C1 segment of cervical spinal cord (tissue), 14 donors: ENCODE results near the gene CASR.

Experiments used
- DNase-seq, 14 donors: peaks; one replicate each; lab custom pipeline; 2025; lab: John Stamatoyannopoulos, UW

CASR gene

DNA sequence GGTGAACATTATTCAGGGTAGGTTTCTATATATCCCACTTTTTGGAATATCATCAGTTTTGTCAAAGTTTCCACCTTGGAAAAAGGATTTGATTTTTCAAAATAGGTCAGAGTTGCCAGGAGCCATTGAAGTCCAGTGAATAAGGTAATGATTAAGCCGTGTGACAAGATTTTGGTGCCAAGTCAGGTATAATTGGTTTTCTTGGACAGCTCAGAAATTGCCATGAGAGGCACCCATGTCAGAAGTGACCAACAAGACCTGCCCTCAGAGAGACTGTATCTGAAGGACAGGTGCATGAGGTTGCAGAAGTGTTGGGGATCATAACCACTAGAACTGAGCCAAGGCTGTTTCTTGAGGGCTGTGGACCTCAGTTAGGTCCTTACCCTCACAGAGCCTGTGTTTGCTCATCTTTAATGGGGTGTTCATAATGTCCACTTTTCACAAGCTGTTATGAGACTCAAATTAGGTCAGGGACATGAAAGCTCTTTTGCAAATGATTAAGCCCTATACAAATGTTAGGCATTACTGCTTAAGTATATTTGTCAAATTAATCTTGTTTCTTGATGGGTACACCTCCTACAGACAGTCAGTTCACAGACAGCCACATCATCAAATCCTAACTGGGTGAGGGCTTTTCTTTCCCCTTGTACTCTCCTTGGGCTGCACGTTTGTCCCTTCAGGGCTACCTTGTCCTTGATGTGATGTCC is 32.3 kb downstream of the CASR start:
- no peak for DNase-seq

DNA sequence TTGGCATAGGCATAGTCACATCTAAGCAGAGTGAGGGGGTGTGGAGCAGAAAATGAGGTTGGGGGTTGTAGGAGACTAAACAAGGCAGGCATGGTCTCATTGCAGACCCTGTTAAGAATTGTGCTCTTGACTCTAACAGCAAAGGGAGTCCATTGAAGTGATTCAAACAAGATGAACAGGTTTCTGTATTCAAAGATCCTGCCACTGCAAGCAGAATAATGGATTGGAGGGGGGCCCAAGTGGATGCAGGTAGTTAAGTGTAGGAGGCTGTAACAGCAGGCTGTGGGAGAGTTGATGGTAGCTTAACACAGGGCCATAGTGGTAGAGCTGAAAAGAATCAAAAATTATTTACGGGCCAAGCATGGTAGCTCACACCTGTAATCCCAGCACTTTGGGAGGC is 34.4 kb downstream of the CASR start:
- no peak for DNase-seq

DNA sequence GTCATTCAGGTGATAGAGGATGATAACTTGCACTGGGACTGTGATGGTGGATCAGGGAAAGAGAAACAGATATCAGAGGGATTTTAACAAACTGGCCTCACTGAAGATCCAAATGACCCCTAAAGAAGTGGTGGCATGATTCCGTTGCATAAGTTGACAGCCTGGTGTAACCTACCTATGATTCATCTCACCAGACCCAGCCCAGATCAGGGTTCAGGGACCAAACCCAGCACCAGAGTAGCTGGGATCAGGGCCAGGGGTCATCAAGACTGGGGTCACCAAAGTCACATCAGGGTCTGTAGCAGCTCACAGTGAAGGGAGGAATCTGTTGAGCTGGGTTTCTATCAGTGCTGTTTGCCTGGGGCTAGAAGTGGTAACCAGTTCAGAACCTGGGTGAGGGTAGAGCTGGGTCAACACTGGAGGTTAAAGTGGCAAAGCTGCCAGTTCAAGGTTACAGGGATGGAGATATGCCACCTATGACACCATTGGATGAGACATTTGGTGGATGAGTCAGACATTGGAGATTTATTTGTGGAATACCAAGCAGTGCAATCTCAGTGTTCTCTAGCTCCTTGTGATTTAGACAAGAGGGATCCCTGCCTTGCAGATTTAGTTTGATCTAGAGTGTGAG is 35.9 kb downstream of the CASR start:
- DNase-seq = no peak

DNA sequence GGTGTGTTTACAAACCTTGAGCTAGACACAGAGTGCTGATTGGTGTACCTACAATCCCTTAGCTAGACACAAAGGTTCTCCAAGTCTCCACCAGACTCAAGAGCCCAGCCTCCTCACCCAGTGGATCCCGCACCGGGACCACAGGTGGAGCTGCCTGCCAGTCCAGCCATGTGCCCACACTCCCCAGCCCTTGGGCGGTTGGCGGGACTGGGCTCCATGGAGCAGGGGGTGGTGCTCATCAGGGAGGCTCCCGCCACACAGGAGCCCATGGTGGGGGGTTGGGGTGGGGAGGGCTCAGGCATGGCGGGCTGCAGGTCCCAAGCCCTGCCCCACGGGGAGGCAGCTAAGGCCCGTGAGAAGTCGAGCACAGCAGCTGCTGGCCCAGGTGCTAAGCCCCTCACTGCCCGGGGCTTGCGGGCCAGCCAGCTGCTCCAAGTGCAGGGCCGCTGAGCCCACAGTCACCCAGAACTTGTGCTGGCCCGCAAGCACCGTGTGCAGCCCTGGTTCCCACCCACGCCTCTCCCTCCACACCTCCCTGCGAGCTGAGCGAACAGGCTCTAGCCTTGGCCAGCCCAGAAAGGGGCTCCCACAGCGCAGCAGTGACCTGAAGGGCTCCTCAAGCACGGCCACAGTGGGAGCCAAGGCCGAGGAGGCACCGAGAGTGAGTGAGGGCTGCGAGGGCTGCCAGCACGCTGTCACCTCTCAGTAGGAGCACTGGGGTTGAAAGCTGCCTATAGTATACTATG is 43.7 kb downstream of the CASR start:
- DNase-seq = no peak

GRCh38 chr3:122230174-122230573 is 46.7 kb downstream of the CASR start:
- no peak for DNase-seq

- DNase-seq = no peak
Observed at GRCh38 chr3:122231465-122232157, 48.1 kb downstream of the CASR start.

DNA sequence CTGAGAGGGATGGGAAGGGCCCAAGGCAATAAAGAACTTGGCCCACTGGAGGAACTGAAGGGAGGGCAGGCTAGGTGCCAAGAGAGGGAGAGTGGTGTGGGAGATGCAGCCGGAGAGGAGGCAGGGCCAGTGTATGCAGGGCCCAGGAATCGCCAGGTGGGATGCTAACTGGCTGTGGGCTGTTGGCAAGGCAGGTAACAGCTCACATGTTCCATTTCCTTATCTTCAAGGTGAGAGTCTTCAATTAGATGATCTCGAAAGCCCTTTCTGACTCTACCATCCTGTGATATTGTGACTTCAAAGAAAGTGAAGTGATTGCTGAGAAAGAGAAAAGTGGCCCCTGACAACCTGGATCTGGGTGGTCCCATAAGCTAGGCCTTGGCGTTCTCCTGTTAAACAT is 49.0 kb downstream of the CASR start:
- DNase-seq = no peak

- DNase-seq = peak in 2 of 14 donors; percentile 13 to 21
Observed at GRCh38 chr3:122233101-122233952, 49.9 kb downstream of the CASR start.

- DNase-seq = no peak
Observed at GRCh38 chr3:122234117-122234516, 50.6 kb downstream of the CASR start.

GRCh38 chr3:122235147-122235546 is 51.7 kb downstream of the CASR start:
- DNase-seq = no peak

DNA sequence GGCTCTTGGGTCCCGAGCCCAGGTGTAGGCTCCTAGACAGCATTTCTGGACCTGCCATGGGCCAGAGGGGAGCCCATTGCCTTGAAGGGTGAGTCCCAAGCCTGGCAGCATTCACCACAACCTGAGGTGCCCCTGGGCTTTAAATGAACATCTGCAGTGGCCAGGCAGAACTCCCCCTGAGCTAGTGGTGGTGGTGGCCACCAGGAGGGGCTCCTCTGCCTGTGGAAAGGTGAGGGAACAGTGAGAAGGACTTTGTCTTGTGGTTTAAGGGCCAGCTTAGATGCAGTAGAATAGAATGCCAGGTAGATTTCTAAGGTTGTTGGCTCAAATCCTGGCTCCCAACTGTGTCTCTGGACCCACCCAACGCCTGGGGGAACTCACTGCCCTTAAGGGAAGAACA is 55.6 kb downstream of the CASR start:
- DNase-seq = no peak

DNA sequence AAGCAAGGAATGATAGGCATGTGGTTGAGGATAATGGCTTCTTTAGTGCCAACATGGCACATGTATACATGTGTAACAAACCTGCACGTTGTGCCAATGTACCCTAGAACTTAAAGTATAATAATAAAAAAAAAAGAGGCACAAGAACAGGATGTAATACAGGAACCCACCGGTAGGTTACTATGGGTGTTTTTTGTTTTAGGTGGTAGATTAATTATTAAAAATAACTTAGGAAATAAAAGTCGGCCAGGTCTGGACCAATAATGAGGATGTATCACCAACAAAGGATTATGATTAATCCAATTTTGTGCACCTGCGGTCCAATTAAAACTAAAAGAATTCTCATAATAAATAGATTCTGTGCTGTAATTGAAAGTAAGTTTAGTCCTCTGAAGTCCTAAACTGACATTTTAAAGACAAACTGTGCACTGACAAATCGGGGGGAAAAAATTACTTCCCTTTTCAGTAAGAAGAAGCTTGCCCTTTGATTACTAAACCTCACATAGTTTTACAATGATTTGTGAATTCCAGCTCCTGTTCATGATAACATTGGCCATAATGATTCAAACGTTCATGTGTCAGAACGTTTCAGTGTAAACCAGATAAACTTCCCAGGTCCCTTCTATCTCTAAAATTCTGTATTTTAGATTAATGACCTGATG is 62.2 kb downstream of the CASR start:
- no peak for DNase-seq

- no peak for DNase-seq
Observed at GRCh38 chr3:122246199-122246598, 62.7 kb downstream of the CASR start.

GRCh38 chr3:122247087-122247824 is 63.8 kb downstream of the CASR start:
- peak in 1 of 14 donors; percentile 41 for DNase-seq

GRCh38 chr3:122247825-122248185 is 64.3 kb downstream of the CASR start:
- DNase-seq = peak in 4 of 14 donors; percentile 4 to 41 (median 36)

DNA sequence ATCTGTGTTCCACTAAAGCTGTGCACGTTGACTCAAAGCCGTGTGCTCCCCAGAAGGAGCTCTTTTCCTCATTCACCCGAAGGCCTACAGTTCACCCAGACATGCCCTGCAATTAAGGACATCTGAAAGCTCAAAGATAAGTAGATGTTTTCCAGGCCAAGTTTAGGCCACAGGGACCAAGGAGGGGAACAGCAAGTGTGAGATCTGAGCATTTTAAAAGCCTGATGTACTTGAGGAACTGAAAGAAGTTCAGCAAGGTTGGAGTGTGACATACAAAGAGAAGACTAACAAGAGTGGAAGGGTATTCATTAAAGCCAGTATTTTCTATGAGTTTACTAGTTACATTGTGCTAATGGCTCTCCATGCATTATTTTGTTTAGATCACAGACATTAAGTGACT is 68.0 kb downstream of the CASR start:
- no peak for DNase-seq

DNA sequence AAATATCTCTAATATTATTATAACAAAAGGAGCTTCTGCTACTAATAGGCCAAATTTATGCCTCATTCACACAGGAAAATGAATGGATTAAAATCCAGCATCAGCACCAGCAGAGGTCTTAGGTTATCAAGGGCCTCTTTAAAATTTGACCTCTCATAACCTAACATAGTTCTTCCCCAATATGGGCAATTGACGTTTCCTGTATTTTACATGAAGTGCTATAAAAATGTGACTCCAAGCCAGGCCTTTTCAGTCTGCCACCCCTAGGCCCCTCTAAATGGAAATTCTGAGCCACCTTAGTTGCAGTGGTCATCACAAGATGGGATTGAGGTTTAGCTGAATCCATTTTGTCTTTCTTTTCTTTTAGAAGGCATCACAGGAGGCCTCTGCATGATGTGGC is 70.1 kb downstream of the CASR start:
- no peak for DNase-seq

DNA sequence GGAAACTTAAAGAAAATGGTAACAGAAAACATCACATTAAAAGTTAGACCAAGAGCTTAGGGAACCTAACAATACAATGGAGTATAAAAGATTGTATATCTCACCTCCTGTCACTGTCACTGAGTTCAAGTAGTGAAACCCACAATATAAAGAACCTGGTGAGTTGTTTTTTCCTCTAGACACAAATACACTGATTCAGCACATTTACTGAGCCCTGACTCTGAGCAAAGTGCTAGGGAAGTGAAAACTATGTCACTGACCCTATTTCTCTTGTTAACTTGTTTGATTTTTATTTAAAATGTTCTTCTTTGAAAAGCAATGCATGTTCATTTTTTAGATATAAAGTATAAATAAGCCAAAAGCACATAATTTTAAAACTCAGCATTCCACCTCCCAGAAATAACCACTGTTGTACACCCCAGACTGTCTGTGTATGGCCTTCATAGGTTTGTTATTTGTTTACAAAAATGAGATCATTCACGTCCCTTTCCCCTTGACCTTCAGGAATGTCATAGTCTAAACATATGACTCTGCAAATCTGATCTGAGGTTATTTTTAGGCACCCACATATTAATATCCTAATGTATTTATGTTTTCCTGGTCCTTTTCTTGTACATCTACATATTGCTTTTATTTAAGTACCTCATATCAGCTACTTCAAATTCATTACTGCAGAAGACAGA is 72.4 kb downstream of the CASR start:
- no peak for DNase-seq

DNA sequence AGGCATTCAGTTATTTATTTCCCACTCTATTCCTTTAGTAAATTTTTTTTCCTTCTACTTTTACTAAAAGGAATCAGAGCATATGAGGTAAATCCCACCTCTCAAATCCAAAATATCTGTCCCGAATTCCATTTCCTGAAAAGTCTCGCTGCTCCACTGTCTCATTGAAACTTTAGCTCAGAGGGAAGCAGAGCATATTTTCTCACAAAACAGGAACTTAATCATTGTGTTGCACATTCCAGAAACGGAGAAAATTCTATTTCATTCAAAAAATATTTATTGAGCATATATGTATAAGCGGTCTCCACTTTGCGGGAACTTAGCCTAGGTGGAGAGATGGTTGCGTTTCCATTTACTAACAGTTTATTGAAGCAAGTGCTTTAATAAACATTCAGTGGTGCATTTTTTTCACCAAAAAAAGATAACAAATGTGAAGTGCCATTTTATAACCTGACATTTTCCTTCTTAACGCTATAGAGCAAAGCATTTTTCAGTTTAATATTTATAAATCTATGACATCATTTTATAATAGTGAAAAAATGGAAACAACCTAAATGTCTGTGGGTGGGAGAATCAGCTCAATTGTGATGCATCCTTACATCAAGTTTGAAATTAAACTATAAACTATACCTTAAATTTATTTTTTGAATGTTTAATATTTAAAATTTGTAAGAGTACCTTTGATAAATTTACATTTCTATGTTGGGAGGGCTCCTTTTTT is 74.3 kb downstream of the CASR start:
- DNase-seq = no peak
